Measurements from ENCODE around the gene TMEM115. TPM values are rescaled to one million over a fixed set of nuclear protein-coding genes. Genes with fewer than 3 reads are reported as not detected.

Gene TMEM115
- total and polyA plus RNA-seq, 2 of the 13 experiments (the other 11 are each of a cell fraction or from before 2014, with no cell fraction given), result 22.1 to 30.7 TPM

- TF ChIP-seq, protein P1, sequence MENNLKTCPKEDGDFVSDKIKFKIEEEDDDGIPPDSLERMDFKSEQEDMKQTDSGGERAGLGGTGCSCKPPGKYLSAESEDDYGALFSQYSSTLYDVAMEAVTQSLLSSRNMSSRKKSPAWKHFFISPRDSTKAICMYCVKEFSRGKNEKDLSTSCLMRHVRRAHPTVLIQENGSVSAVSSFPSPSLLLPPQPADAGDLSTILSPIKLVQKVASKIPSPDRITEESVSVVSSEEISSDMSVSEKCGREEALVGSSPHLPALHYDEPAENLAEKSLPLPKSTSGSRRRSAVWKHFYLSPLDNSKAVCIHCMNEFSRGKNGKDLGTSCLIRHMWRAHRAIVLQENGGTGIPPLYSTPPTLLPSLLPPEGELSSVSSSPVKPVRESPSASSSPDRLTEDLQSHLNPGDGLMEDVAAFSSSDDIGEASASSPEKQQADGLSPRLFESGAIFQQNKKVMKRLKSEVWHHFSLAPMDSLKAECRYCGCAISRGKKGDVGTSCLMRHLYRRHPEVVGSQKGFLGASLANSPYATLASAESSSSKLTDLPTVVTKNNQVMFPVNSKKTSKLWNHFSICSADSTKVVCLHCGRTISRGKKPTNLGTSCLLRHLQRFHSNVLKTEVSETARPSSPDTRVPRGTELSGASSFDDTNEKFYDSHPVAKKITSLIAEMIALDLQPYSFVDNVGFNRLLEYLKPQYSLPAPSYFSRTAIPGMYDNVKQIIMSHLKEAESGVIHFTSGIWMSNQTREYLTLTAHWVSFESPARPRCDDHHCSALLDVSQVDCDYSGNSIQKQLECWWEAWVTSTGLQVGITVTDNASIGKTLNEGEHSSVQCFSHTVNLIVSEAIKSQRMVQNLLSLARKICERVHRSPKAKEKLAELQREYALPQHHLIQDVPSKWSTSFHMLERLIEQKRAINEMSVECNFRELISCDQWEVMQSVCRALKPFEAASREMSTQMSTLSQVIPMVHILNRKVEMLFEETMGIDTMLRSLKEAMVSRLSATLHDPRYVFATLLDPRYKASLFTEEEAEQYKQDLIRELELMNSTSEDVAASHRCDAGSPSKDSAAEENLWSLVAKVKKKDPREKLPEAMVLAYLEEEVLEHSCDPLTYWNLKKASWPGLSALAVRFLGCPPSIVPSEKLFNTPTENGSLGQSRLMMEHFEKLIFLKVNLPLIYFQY (CRISPR knock-in tag; IDR thresholded peaks at IDR 0.05; ENCODE audit: borderline replicate concordance), result no peak
- TF ChIP-seq, protein P2, sequence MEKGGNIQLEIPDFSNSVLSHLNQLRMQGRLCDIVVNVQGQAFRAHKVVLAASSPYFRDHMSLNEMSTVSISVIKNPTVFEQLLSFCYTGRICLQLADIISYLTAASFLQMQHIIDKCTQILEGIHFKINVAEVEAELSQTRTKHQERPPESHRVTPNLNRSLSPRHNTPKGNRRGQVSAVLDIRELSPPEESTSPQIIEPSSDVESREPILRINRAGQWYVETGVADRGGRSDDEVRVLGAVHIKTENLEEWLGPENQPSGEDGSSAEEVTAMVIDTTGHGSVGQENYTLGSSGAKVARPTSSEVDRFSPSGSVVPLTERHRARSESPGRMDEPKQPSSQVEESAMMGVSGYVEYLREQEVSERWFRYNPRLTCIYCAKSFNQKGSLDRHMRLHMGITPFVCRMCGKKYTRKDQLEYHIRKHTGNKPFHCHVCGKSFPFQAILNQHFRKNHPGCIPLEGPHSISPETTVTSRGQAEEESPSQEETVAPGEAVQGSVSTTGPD (CRISPR knock-in tag; IDR thresholded peaks at IDR 0.05), result no peak
- TF ChIP-seq ZNF317 (CRISPR knock-in tag; IDR thresholded peaks at IDR 0.05), result peak; percentile 62; the same call in 1 of the 2 replicates
- TF ChIP-seq CCAR2 (optimal IDR thresholded peaks at IDR 0.05; ENCODE audit: low read depth, low read length), result no peak
- no peak for TF ChIP-seq TCF12 (IDR thresholded peaks at IDR 0.05)
- TF ChIP-seq TCF12 (CRISPR knock-in tag; IDR thresholded peaks at IDR 0.05), result no peak
- TF ChIP-seq, protein P3, sequence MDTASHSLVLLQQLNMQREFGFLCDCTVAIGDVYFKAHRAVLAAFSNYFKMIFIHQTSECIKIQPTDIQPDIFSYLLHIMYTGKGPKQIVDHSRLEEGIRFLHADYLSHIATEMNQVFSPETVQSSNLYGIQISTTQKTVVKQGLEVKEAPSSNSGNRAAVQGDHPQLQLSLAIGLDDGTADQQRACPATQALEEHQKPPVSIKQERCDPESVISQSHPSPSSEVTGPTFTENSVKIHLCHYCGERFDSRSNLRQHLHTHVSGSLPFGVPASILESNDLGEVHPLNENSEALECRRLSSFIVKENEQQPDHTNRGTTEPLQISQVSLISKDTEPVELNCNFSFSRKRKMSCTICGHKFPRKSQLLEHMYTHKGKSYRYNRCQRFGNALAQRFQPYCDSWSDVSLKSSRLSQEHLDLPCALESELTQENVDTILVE (CRISPR knock-in tag; IDR thresholded peaks at IDR 0.05), result no peak
- no peak for TF ChIP-seq U2AF1 (optimal IDR thresholded peaks at IDR 0.05; ENCODE audit: low read depth, low read length)
Observed at GRCh38 chr3:50324351-50325112, 34.8 kb downstream of the TMEM115 start (continued).

All from HepG2 (cell line).